GM13977 (cell line): ENCODE data around the gene THSD7A.

Source experiments
- DNase-seq: peaks from one replicate; pipeline ENCODE4 v3.0.0; 2012; ENCODE audit warnings: low spot score
- CTCF ChIP-seq: IDR thresholded peaks from 2 replicates; pipeline ENCODE4 v1.5.1; 2012; ENCODE audit warnings: mild to moderate bottlenecking, control low read depth; ENCODE audit not compliant: insufficient read depth; ENCODE audit errors: extremely low read depth, missing control alignments
- in situ Hi-C: fragments of 300-500 bp; cut with MboI; formaldehyde crosslinking; loops from one replicate; pipeline ENCODE4 v1.12.0; 2022; ENCODE audit warnings: low sequenced_read_pairs, low pct_unique_long_range_greater_than_20kb, mixed read lengths, inconsistent platforms; ENCODE audit not compliant: unreplicated experiment

Gene THSD7A

DNA sequence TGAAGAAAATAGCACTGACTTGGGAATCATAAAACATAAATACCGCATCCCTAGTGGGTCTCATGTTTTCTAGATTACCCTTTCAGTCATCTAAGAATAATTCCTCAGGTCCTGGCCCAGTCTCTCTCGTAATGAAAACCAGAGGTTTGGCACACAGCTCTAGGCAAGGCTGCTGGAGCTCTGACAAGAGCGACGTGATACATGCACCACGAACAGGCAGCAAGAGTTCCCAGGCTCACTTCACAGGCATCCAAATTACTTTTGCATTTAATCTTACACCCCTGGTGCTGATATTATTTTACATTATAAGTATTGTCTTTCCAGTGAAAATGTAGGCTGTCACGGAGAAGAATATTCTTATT, 105.2 kb downstream of the THSD7A start:
- in situ Hi-C loops = no loop called here
- TF ChIP-seq CTCF = no peak
- no peak for DNase-seq

DNA sequence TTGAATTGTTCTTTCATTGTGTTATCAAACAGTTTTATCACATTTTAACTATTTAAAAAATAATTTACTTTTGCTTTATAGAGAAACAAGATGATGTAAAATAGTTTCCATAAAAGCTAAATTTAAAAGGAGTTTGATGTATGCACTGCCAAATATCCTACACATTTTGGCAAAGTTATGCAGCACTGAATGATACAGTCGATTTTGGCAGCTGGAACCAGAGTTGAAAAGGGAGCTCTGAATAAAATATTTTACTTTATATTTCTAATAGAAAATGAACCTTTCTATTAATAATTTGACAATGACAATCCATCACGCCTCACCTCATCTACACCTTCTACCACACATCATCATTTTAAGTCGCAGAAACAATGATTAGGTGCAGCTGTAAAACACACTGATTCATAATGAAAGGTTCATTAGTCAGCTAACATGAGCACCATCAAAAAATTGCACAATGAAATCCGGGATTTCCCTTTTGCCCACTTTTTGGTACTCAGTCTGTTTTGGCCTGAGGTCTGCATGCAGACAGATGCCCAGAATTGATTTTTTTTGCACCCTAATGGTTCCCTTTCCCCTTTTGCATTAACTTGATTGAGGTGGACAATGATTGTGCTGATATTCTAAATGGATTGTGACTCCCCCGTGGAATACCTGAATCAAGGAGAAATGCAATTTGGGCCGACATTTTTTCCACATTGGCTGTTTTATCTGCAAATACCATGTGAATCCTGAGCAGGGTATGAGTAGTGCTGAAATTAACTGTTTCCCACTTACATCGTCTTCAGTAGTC, 105.8 kb downstream of the THSD7A start:
- in situ Hi-C loops = no loop called here

DNA sequence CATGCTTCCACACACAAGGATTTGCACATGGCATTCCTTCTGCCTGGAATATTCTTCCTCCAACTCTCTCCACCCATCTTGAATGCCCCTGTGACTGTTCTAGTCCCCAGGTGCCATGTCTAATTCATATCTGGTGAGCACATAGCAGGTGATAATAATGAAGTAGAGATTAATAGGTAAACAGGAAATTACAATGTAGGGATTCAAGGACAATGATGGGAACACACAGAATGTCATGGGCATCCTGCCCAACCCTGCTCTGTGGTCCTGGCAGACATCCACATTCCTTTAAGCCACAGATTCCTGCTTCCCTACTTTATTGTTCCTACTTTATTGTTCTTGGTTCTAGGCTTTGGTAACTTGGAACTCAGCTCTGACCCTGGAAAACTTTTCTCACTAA, 115.8 kb downstream of the THSD7A start:
- DNase-seq = no peak
- in situ Hi-C loops = no loop called here
- no peak for TF ChIP-seq CTCF

More for the DNA sequence above, 105.8 kb downstream of the THSD7A start:
- TF ChIP-seq CTCF = no peak
- DNase-seq = no peak

GRCh38 chr7:11714676-11715075, 117.3 kb downstream of the THSD7A start:
- in situ Hi-C loops = no loop called here
- no peak for DNase-seq
- TF ChIP-seq CTCF = no peak

DNA sequence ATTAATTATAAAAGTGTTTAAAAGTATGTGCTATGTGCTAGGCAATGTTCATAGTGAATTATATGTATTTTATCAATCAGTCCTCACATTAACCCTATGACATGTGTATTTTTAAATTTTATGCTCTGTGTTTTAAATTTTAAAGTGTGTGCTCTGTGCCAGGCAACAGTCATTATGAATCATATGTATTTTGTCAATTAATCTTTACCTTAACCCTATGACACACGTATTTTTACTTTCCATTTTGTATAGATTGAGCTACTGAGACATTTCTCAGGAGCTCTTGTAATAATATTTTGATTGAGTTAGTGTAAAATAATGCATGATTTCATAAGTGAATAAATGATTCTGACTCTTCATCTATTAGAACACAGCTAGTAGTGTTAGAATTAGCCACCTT, 117.8 kb downstream of the THSD7A start:
- no peak for DNase-seq
- no peak for TF ChIP-seq CTCF
- in situ Hi-C loops = no loop called here

DNA sequence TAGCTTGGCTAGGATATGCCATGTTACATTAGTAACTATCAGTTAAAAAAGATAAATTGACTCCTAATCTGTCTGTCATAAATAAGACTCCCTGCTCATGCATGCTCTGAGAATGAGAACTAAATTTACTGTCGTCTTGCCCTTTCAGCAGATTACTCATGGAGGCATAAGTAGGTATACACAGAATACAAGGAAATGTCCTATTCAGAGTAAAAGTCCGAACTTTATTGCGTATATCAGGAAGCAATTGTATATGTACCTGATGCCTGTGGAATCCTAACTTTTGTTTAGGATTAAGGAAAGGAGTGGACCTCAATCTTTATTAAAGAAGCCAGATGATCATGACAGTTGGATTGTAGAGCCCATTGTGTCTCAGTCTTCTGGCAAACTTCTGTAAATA, 118.6 kb downstream of the THSD7A start:
- DNase-seq = no peak
- in situ Hi-C loops = no loop called here
- no peak for TF ChIP-seq CTCF
